Endothelial cell (in vitro differentiated cells): ENCODE measurements around the gene MYO7B. TPM values are rescaled to one million over a fixed set of nuclear protein-coding genes. Genes with fewer than 3 reads are reported as not detected.

Source experiments
- DNase-seq: peaks from one replicate; pipeline ENCODE4 v3.0.0; 2021; ENCODE audit warnings: low spot score
- H3K27ac Mint-ChIP-seq: one replicate; pipeline ENCODE4 v1.8.0; 2021; ENCODE audit warnings: mixed read lengths, inconsistent platforms; ENCODE audit not compliant: unreplicated experiment
- H3K27me3 Mint-ChIP-seq: one replicate; pipeline ENCODE4 v1.8.0; 2021; ENCODE audit warnings: mild to moderate bottlenecking, moderate library complexity, mixed read lengths, inconsistent platforms; ENCODE audit not compliant: unreplicated experiment
- H3K36me3 Mint-ChIP-seq: one replicate; pipeline ENCODE4 v1.8.0; 2021; ENCODE audit warnings: mild to moderate bottlenecking, low read depth, mixed read lengths, inconsistent platforms; ENCODE audit not compliant: unreplicated experiment
- H3K4me1 Mint-ChIP-seq: one replicate; pipeline ENCODE4 v1.8.0; 2021; ENCODE audit warnings: mild to moderate bottlenecking, mixed read lengths, inconsistent platforms; ENCODE audit not compliant: unreplicated experiment
- H3K4me3 Mint-ChIP-seq: one replicate; pipeline ENCODE4 v1.8.0; 2021; ENCODE audit warnings: mild to moderate bottlenecking, mixed read lengths, inconsistent platforms; ENCODE audit not compliant: unreplicated experiment
- H3K9me3 Mint-ChIP-seq: one replicate; pipeline ENCODE4 v1.8.0; 2021; ENCODE audit warnings: mixed read lengths, inconsistent platforms; ENCODE audit not compliant: unreplicated experiment
- total RNA-seq: library from RNA; stranded (reverse); fragmentation: NEBNext Ultra II Directional; extraction: Animal tissue kit (Norgen Biotek cat#: 25700); gene quantifications from one replicate; pipeline ENCODE4 v1.2.1, GENCODE V29; 2021; ENCODE audit not compliant: unreplicated experiment
- TF ChIP-seq, protein P1 (sequence below): fragments of 200-600 bp; sonication (generic); IDR thresholded peaks from one replicate; pipeline ENCODE4 v1.5.0; 2021; ENCODE audit warnings: antibody characterized with exemption; ENCODE audit not compliant: unreplicated experiment

MYO7B gene
- total RNA-seq, 1 donor from 2014 or later, result 0.90 TPM

DNA sequence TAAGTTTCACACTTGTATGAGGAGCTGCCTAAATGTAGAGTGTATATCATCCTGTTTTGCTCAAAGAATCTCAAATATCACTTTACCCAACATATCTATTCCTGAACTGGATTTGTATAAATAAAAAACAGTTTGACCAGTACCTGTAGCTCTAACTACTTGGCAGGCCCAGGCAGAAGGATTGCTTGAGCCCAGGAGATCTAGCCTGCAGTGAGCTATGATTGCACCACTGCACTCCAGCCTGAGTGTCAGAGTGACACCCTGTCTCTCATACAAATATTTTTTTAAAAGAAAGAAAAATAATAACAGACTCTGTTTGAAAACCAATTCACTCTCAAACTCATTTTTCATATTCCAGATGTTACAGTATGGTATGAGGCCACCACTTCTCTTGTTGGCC, 147.6 kb downstream of the MYO7B start:
- peaks cover 5% of the 10 kb centered on the region for H3K4me1 Mint-ChIP-seq
- DNase-seq, result no peak
- H3K27me3 Mint-ChIP-seq, result peaks cover 3% of the 10 kb centered on the region
- H3K36me3 Mint-ChIP-seq, result no peaks in the 10 kb centered on the region
- TF ChIP-seq, protein P1, sequence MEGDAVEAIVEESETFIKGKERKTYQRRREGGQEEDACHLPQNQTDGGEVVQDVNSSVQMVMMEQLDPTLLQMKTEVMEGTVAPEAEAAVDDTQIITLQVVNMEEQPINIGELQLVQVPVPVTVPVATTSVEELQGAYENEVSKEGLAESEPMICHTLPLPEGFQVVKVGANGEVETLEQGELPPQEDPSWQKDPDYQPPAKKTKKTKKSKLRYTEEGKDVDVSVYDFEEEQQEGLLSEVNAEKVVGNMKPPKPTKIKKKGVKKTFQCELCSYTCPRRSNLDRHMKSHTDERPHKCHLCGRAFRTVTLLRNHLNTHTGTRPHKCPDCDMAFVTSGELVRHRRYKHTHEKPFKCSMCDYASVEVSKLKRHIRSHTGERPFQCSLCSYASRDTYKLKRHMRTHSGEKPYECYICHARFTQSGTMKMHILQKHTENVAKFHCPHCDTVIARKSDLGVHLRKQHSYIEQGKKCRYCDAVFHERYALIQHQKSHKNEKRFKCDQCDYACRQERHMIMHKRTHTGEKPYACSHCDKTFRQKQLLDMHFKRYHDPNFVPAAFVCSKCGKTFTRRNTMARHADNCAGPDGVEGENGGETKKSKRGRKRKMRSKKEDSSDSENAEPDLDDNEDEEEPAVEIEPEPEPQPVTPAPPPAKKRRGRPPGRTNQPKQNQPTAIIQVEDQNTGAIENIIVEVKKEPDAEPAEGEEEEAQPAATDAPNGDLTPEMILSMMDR, result no peak
- H3K27ac Mint-ChIP-seq, result no peak overlapping the region
- no peaks in the 10 kb centered on the region for H3K9me3 Mint-ChIP-seq
- no peak overlapping the region for H3K4me3 Mint-ChIP-seq

DNA sequence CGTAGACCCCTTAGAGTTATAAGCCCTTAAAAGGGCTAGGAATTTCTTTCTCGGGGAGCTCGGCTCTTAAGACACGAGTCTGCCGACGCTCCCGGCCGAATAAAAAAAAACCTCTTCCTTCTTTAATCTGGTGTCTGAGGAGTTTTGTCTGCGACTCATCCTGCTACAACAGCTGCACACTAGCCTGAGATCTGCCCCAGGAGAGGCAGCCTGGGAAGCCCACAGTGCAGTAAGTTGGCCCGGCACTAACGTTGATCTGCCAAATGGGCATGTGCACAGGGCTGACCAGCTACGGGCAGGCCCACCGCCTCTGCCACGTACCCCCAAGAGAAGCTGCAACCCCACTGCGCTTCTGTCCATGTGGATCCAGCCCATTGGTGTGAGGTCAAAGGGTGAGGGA, 148.3 kb downstream of the MYO7B start:
- Mint-ChIP-seq H3K9me3 (no peaks in the 10 kb centered on the region), H3K4me3 (no peak overlapping the region), H3K4me1 (peaks cover 3% of the 10 kb centered on the region), H3K36me3 (no peaks in the 10 kb centered on the region), H3K27me3 (peaks cover 3% of the 10 kb centered on the region), H3K27ac (no peak overlapping the region)
- DNase-seq, result no peak
- TF ChIP-seq, protein P1, result no peak

DNA sequence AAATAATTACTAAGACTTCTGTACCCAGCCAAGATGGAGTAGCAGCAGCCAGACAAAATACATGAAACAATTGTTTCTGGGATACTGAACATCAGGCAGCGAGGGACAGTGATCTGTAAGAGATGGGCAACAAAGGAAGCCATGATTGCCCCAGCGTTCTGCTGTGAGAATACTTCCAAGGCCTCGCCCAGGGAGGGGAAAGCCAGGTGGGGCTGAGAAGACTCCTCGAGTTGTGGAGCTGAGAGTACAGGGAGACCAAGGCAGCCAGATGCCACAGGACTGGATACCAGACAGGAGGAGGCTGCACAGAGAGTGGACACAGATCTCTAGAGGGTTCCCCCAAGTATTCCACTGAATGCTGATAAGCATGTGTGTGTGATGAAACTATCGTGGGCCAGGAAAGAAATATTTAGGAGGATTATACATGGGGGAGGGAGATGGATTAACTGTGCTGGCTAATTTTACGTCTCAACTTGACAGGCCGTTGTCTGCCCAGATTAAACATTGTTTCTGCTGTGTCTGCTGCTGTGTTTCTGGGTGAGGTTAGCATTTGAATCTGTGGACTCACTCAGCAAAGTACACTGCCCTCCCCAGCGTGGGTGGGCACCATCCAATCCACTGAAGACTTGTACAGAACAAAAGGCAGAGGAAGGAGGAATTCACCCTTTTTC, 150.1 kb downstream of the MYO7B start:
- H3K4me3 Mint-ChIP-seq, result peak overlapping the region; percentile 22
- peaks cover 5% of the 10 kb centered on the region for H3K36me3 Mint-ChIP-seq
- H3K9me3 Mint-ChIP-seq, result no peaks in the 10 kb centered on the region
- H3K4me1 Mint-ChIP-seq, result peaks cover 3% of the 10 kb centered on the region
- DNase-seq, result no peak
- TF ChIP-seq, protein P1, result no peak
- peaks cover 5% of the 10 kb centered on the region for H3K27me3 Mint-ChIP-seq
- no peak overlapping the region for H3K27ac Mint-ChIP-seq

Other genes starting within 250 kb of the MYO7B start
- 45.1 TPM for gene ERCC3, start 241.5 kb upstream of the MYO7B start, total RNA-seq
- gene MAP3K2, start 147.7 kb upstream of the MYO7B start, total RNA-seq, result 27.3 TPM
- not detected for gene PROC, start 117.3 kb upstream of the MYO7B start, total RNA-seq
- 50.5 TPM for gene IWS1, start 9.2 kb upstream of the MYO7B start, total RNA-seq
- 0.15 TPM for gene GPR17, start 110.5 kb downstream of the MYO7B start, total RNA-seq
- gene LIMS2, start 139.8 kb downstream of the MYO7B start, total RNA-seq, result 3.8 TPM
- gene SFT2D3, start 165.8 kb downstream of the MYO7B start, total RNA-seq, result 4.9 TPM